ENCODE data around the gene ZNF525. TPM values are rescaled to one million over a fixed set of nuclear protein-coding genes. Genes with fewer than 3 reads are reported as not detected.

The ZNF525 gene
- total and polyA plus RNA-seq, 9 of the 15 experiments (the other 6 are each of a cell fraction or from before 2014, with no cell fraction given), result 1.5 to 12.0 (median 6.7) TPM

DNA sequence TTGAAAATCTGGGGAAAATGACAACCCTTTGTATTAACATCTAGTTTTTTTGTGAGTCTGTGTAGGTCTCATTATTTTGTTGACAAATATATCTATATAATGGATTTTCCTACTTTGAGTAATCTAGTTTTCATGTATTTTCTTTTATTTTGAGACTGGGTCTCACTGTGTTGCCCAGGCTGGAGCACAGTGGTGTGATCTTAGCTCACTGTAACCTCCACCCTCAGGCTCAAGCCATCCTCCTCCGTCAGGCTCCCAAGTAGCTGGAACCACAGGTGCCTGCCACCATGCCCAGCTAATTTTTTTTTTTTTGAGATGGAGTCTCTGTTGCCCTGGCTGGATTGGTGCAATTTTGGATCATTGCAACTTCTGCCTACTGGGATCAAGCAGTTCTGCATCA lies 9.2 kb downstream of the ZNF525 start (continued):
- no peak for TF ChIP-seq ARID3A (IDR thresholded peaks at IDR 0.05; ENCODE audit: borderline replicate concordance, low read depth, low read length)
- TF ChIP-seq SRSF9 (IDR thresholded peaks at IDR 0.05; ENCODE audit: borderline replicate concordance, low read depth, low read length), result no peak
- no peak for TF ChIP-seq YY1 (IDR thresholded peaks at IDR 0.05; ENCODE audit: borderline replicate concordance in 1 of 3, control insufficient read depth in 1 of 3, extremely low read depth in 1 of 3, insufficient read depth in 3 of 3, insufficient read length in 1 of 3, insufficient replicate concordance in 2 of 3, low read depth in 1 of 3, low read length in 2 of 3)
- TF ChIP-seq MTA3 (IDR thresholded peaks at IDR 0.05; ENCODE audit: borderline replicate concordance), result no peak
- TF ChIP-seq THRAP3 (IDR thresholded peaks at IDR 0.05; ENCODE audit: borderline replicate concordance), result no peak
- no peak for TF ChIP-seq SMAD3 (CRISPR knock-in tag; conservative IDR thresholded peaks at IDR 0.05)
- no peak for TF ChIP-seq PATZ1 (CRISPR knock-in tag; IDR thresholded peaks at IDR 0.05; ENCODE audit: borderline replicate concordance)
- no peak for TF ChIP-seq STAT5B (CRISPR knock-in tag; IDR thresholded peaks at IDR 0.05)
- TF ChIP-seq BMI1 (IDR thresholded peaks at IDR 0.05; ENCODE audit: low read length), result no peak
- TF ChIP-seq CEBPZ (IDR thresholded peaks at IDR 0.05; ENCODE audit: borderline replicate concordance, low read depth, low read length), result no peak
- TF ChIP-seq DMBX1 (CRISPR knock-in tag; IDR thresholded peaks at IDR 0.05; ENCODE audit: borderline replicate concordance), result no peak
- TF ChIP-seq, protein P1, sequence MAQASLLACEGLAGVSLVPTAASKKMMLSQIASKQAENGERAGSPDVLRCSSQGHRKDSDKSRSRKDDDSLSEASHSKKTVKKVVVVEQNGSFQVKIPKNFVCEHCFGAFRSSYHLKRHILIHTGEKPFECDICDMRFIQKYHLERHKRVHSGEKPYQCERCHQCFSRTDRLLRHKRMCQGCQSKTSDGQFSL (CRISPR knock-in tag; IDR thresholded peaks at IDR 0.05), result no peak
- TF ChIP-seq, protein P1 (tag; IDR thresholded peaks at IDR 0.05), result no peak
- no peak for TF ChIP-seq ESRRB (CRISPR knock-in tag; IDR thresholded peaks at IDR 0.05; ENCODE audit: borderline replicate concordance)

Measured in K562 (cell line).